Activated naive CD4-positive, alpha-beta T cell treated with anti-CD3 and anti-CD28 coated beads, Interleukin-2, amount 50 U/mL, for 16 hours (primary cell): ENCODE data around the gene MGAM2.
"Not testable (repeated sequence)": the region's sequence is repeated elsewhere in the genome, so short reads cannot be mapped to it uniquely, and the experiment has no call there.

ENCODE experiments used
- DNase-seq: peaks from one replicate; pipeline ENCODE4 v3.0.0-alpha.2; 2020

MGAM2 gene

DNA sequence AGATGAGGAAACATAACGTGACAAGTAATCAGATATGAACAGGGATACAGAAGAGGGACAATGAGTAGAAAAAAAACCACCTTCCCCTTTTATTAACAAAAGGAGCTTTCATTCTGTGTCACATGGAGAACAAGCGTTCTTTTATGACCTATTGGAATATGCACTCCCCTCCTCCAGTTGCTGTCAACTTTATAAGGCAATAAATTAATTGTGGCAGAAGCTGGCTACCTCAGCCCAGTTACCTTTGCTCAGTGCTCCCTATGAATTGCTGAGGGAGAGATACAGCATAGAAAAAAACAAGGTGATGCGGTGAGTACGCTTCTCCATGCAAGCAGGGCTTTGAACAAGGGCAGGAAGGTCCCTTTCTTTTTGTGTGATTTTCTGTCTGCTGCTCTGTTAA, at the start of gene MGAM2:
Gene MGAM2 (plus strand): TSS at position 220 of the 400 bp plus-strand sequence. CDS start 5,156 bp downstream, outside the sequence.
- DNase-seq = no peak

DNA sequence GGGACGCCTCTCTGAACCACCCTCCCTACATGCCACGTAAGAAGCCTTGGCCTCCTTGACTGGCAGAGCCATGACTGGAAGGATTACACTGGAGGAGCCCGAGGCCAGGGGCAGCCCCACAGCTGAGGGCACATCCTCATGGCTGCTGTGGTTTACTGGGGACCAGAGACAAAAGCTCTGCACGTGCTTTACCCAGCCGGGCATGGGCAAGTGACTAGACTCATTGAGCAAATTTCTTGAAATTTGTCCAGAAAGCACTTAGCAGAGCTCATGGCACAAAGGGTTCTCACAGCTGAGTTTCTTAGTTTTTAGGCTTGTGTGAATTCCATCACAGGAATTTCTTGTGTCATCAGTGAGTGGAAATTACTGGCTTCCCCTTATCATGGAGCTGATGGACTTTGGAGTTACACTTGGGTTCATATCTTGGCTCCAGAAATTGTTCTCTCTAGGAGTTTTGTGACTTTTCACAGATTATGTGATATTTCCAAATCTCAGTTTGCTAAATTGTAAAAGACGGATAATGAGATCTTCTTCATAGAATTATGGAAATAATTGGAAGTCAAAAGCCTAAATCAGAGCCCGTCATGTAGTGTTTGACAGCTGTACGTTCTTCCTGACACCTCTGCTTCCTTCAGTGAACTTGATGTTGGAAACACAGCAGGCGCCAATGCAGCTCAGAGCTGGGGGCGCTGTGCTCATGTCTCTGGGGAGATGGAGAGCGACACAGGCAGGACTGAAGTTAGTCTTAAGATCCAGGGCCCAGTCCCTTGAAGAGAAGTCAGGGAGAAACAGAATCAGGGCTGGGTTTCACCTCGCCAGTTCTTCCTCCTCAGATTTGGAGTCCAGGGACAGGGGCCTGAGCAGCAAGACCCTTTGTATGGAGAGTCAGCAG, 47.7 kb upstream of the MGAM2 start:
- no peak for DNase-seq

DNA sequence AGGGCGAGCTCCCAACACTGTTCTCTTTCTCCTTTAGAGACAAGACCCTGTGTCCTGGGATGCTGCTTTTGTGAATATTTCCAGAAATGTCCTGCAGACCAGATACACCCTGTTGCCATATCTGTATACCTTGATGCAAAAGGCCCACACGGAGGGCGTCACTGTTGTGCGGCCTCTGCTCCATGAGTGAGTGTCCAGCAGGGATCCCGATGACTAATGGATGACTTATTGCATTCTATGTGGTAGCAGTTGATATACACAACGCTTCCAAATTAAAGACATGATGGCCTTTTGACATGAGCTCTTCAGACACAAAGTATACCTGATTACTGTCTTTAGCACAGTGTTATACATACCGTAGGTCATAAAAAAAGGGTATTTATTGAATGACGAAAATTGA, 45.0 kb upstream of the MGAM2 start:
- no peak for DNase-seq

DNA sequence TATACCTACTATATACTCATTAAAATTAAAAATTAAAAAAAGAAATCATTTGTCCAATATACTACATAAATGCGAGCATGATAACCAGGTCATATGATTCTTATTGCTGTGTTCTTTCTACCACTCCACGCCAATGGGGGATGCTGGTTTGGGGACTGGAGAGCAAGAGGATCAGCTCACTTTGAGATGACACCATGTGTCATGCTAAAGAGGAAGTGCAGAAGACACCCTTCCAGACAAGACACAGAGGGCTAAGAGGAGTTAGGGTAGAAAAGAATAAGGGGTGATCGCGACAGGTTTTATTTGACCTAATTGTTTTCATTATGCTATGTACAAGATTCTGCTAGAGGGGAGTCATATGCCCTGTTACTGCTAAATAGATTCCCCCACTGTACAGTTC, 33.8 kb upstream of the MGAM2 start:
- DNase-seq = no peak

DNA sequence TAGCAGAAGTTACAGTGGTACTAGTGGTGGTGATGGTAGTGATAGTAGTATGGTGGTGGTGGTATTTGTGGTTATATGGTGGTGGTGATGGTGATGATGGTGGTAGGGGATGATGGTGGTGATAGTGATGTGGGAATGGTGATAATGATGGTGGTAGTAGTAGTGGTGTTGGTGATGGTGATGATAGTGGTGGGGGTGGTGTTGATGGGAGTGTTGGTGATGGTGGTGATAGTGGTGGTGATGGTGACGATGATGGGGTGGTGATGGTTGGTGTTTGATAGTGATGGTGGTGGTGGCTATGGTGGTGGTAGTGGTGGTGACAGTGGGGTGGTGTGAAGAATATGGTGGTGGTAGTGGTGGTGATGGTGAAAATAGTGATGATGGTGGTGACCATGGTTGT, 27.9 kb upstream of the MGAM2 start:
- no peak for DNase-seq

DNA sequence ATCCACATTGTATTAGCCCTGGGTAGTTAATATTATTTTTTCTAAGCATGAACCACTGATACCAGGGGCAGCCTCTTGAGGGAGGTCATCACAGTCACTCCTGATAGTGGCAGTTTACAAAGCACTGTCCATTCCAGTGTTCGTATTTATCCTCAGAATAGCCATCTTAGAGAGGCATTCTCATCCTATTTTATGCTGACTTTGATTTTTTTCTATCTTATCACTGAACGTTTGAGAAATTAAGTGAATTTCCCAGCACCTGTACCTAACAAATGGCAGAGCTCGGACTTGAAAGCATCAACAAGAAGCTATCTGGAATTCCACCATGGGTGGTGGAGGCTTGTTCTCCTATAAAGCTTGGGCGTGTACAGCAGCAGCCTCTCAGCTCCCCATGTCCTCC, 26.1 kb upstream of the MGAM2 start:
- no peak for DNase-seq

DNA sequence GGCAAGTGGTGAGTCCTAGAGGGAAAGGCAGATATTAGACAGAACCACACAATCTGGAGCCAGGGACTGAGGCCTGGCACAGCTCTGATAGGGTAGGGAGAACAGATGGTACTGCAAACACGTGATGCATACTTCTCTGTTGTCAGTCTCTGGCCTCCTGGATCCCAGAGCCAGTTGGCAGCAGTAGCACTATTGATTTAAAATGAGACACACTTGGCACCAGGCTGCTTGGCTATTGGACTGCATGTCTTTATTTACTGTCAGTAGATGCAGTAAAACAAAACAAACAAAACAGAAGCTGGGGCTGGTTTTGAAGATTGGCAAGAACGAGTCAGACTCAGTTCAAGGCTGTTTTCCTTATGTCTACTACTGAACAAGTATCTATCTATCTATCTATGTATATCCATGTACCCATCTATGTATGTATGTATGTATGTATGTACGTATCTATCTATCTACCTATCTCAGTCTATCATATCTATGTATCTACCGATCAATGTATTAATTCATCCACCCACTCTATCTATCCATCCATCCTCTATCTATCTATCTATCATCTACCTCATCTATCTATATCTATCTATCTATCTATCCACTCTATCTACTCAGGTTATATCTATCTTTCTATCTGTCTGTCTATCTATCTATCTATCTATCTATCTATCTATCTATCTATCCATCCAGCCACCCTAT, 23.4 kb upstream of the MGAM2 start:
- DNase-seq = no peak

DNA sequence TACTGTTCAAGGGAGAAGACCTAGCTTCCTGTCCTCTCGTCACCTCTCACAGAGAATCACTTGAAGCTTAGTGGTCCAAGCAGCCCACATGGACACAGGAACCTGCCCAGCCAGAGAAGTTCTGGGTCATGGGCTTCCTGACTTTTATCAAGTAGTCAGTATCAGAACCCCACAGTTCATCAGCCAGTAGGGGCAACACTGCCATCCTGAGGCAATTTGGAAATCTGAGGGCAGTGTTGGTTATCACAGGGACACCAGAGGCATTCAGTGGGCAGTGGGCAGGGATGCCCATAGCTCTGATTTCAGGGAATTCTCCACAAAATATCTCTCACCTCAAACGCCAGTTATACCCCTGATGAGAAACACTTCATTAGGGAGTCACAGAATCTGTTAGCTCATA, 22.5 kb upstream of the MGAM2 start:
- no peak for DNase-seq

DNA sequence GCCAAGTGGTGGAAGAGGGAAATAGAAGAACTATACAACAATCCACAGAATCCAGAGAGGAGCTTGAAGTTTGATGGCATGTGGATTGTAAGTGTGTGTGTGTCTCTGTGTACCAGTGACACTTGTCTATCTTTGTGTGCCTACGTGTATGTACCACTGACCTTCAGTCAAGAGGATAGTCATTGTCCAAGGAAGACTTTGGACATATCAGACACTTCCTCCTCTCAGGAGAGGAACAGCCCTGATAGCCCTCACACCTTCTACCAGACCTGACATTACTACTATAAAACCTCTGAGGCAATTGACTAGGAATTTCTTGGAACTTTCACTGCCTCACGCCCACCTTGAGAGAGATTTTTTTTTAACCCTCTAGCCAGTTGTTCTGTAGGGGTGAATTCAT, 19.6 kb upstream of the MGAM2 start:
- no peak for DNase-seq

DNA sequence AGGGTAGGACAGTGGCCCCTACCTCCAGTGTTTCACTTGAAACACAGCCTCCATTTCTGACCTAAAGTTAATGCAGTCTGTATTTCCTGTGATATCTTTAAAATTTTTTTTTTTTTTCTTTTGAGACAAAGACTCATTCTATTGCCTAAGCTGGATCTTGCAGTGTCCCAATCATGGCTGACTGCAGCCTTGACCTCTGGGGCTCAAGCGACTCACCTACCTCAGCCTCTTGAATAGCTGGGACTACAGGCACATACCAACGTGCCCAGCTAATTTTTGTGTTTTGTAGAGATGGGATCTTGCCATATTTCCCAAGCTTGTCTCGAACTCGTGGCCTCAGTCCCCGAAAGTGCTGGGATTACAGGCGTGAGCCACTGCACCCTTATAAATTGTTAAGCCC, 16.7 kb upstream of the MGAM2 start:
- no peak for DNase-seq

DNA sequence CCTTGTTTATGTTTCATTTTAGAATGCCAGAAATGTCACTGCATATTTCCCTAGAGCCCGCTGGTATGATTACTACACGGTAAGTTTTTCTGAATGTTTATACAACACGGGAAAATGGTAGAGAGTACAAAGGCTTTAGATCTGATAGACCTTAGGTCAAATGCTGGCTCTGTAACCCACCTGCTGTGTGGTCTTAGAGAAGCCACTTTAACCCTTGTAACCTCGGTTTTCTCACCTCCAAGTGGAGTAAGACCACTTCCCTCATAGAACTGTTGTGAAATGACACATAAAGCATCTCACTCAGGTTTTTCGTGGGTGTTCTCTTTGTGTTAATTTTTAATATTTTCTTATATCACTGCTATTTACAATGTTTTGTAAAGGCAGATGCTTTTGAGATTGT, 13.9 kb upstream of the MGAM2 start:
- no peak for DNase-seq

DNA sequence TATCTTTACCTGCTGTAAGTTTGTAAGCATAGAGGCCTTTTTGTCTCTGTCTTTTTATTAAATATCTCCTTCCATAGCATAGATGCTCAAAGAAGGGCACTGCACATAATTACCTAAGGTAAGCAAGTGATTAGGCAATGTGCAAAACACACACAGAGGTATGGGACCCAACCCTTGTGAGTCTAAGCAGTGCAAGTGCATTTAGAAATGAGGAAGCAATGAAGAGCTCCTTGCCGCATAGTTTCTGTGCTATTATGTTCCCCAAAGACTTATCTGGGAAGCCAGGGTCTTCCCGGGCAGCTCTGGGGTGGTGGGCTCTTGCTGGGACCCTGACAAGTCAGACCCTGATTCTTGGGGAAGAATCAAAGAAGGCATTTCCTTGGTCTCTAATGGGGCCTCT, 13.5 kb upstream of the MGAM2 start:
- no peak for DNase-seq

DNA sequence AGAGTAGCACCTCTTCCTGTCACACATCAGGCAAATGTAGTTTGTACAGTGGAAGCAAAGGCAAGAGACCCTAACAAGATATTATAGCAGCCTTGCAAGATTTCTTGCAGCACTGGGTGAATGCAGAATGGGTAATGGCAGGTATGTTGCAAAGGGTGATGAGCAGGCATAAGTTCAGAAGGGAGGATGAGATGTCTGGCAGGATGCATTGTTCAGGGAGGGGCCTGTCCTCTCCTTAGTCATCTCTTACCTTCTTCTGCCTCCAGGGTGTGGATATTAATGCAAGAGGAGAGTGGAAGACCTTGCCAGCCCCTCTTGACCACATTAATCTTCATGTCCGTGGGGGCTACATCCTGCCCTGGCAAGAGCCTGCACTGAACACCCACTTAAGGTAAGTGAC, 12.2 kb upstream of the MGAM2 start:
- DNase-seq = not testable (repeated sequence)

DNA sequence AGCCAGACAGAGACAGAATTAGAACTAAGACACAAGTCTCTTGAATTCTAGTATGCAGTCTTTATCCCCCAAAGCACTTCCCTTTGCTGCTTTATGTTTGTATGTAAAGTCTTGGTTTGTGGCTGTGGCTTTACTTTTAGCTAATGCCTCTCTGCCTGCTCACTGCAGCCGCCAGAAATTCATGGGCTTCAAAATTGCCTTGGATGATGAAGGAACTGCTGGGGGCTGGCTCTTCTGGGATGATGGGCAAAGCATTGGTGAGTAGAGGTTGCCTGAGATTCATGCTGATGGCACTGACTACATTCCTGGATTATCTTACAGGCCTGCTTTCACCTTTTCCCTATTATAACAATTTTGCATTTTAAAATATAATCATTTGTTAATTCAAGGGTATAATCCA, 10.9 kb upstream of the MGAM2 start:
- DNase-seq = no peak

DNA sequence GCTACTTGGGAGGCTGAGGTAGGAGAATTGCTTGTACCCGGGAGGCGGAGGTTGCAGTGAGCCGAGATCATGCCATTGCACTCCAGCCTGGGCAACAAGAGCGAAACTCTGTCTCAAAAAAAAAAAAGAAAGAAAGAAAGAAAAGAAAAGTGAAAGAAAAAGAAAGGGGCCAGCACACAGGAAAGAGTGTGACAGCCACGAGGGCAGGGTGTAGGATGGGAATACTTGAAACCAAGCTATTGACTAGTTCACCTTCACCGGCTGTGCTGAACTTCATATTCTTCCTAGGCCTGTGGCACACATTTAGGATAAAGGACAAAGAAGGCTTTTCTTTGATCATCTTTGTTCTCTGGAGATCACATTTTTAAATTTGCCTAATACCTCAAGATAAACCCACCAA, 9.7 kb upstream of the MGAM2 start:
- not testable (repeated sequence) for DNase-seq

DNA sequence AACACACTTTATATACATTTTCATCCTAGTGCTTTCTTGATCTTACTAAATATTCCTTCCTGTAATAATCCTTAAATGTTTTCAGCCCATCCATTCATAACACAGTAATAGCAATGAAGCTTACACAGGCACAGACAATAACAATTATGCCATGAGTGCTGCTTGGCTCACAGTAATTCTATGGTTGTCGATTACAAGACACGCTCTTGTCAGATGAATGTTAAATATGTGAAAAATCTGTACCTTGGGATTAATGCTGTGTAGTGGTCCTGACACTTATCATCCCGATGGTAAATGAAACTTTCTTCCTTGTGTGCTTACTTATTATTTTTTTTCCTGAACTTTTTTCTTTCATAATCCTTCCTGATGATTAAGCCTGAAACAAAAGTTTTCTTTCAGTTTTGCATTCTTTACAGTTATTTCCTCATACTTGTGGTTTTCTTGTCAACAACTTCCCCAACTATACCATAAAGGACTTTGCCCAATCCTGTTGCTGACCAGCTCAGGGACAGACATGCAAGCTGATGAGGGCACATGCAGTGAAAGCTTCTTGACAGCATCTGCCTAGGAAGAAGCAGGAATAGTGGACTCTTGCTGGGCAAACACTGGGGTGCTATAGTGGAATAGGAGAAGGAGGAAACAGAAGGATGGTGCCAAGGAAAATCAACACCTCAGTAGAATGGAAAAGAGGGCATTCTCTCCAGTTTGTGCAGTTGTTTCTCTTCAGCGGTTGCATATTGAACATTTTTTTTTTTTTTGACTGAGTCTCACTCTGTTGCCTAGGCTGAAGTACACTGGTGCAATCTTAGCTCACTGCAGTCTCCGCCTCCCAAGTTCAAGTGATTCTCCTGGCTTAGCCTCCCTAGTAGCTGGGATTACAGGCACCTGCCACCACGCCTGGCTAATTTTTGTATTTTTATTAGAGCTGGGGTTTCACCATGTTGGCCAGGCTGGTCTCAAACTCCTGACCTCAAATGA, 6.7 kb upstream of the MGAM2 start:
- DNase-seq = no peak

DNA sequence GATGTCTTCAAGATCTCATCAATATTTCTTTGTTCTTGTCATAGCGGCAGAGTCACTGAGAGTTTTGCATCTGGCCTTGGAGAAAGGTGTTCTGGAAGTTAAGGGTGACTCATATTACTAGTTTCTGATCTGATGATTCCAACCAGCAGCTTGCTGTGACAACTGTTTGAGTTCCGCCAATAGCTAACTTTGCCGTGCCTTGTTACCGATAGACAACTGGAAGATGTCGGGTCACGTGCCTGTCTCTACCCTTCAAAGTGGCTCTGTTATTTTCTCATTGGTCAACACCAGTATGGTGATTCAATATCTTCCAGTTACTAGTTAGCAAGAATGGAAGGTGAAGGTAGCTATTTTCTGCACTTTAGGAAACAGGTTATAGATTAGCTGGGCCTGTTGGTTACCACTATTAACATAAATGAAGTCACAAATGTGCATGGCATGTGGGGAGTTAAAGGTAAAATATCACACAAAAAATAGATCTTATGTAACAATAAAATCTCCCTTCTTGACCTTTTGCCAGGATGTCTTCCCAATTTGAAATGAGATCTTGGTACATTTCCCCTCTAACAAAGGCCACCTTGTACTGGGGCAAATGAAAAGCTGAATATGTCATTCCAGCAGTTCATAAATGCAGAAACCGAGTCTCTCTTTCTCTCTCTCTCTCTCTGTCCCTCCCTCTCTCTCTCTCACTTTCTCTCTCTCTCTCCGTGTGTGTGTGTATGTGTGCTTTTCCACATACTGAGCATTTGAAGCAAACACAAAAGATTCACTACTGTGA, 2.6 kb upstream of the MGAM2 start:
- DNase-seq = no peak

DNA sequence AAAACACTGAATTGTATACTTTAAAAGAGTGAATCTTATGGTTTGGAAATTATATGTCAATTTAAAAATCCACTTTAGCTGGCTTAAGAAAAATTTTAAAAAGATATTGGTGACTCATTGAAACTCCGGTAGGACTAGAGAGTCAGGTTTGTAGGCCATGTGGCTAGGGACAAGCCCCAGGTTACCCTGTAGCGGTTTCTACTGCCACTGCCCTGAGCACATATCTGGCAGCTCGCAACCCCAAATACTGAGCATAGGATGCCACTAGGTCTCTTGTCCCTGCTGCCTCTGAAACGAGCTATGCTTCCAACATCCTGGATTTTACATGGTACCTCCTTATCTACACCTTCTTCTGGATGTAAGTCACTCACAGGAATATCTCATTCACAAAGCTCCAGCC, 1.4 kb upstream of the MGAM2 start:
- no peak for DNase-seq

DNA sequence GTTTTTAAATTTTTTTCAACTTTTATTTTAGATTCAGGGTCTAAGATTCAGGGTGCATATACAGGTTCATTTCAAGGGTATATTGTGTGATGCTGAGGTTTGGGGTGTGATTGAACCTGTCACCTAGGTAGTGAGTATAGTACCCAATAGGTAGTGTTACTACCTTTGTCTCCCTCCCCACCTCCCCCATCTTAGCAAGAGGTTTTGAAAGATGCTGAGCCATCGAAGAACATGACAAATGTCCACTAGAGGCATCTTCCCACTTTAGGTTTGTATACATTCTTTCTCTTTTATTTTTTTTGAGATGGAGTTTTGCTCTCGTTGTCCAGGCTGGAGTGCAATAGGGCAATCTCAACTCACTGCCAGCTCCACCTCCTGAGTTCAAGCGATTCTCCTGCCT, 880 bp upstream of the MGAM2 start:
- no peak for DNase-seq

DNA sequence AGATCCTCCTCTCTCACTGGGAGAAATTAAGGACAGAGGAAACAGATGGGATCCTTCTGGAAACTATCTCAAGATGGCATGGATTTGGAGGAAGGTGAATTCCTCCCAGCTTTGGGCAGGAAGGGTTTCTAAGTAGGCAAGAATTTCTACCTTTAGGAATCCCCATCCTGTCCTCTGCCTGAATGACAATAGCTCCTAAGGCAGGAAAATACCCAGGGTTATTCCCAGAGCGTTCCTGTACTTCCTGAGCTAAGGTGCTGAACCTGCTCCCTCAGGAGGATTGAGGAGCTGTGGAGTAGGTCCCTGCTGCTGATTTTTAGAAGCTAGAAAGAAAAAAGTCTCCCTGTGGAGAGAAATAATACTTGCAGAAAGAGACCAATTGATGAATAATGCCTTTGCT, 568 bp downstream of the MGAM2 start:
- DNase-seq = no peak

DNA sequence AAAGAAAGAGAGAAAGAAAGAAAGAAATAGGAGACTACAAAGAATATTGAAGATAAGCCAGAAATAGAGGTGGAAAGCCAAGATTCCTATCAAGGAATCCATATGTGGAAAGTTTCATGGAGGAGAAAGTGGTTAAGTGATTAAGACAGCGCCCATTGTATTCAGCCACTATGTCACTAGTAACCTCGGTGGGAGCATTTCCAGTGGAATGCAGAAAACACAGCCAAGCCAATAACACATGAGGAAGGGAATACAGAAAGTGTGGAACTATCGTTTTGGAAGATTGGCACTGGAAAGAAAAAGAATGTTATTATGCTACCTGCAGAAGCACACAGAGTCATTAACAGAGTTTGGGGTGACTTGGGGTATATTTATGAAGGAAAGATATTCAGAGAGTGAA, 2.7 kb downstream of the MGAM2 start:
- DNase-seq = no peak

DNA sequence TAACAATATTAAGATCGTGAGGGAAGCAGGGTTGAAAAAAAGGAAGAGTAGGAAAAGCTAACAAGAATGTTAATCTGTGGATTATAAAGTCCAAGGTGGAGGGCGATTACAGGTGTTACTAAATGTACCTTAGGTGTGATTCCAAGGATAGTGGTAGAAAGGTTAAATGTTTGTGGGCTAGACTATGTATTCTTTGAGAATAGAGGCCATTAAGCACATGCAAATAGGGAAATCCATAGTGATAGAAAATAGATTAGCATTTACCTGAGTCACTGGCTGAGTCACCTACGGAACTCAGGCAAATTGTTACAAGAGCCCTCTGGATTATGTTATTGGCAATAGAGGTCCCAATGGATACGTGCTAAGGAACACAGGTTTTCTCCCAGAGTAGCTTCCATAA, 9.0 kb downstream of the MGAM2 start:
- DNase-seq = no peak

DNA sequence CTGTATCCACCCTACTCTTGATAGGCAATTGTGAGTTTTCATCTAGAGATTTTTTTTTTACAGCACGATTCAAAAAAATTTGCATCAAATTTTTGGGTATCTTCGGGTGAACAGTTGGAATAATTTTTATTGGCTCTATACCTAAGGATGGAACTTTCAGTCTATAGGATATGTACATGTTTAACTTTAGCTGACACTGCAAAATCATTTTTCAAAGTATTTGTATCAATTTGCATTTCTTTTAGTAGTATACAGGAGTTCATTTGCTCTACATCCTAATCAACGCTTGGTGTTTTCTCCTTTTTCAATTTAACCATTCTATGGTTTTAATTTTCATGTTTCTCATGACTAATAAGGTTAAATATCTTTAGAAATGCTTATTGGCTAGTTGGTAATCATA, 11.7 kb downstream of the MGAM2 start:
- no peak for DNase-seq
